IPS-18a (cell line): ENCODE results near the gene TMEM255B.

Source experiments
- H3K27ac ChIP-seq: one replicate; pipeline ENCODE4 v1.5.1; 2013; ENCODE audit warnings: low read length
- H3K27me3 ChIP-seq: one replicate; pipeline ENCODE4 v1.6.1; 2013; ENCODE audit warnings: mild to moderate bottlenecking, low read length; ENCODE audit not compliant: control insufficient read depth, insufficient read depth
- H3K36me3 ChIP-seq: one replicate; pipeline ENCODE4 v1.6.1; 2013; ENCODE audit warnings: low read depth, low read length; ENCODE audit not compliant: control insufficient read depth
- H3K4me1 ChIP-seq: one replicate; pipeline ENCODE4 v1.6.1; 2013; ENCODE audit warnings: low read depth, low read length; ENCODE audit not compliant: control insufficient read depth
- H3K4me3 ChIP-seq: one replicate; pipeline ENCODE4 v1.5.1; 2013; ENCODE audit warnings: low read length
- H3K9ac ChIP-seq: one replicate; pipeline ENCODE4 v1.6.1; 2013; ENCODE audit warnings: mild to moderate bottlenecking, low read length, moderate library complexity
- H3K9me3 ChIP-seq: one replicate; pipeline ENCODE4 v1.6.1; 2013; ENCODE audit warnings: low read depth, low read length; ENCODE audit not compliant: control insufficient read depth

The TMEM255B gene

DNA sequence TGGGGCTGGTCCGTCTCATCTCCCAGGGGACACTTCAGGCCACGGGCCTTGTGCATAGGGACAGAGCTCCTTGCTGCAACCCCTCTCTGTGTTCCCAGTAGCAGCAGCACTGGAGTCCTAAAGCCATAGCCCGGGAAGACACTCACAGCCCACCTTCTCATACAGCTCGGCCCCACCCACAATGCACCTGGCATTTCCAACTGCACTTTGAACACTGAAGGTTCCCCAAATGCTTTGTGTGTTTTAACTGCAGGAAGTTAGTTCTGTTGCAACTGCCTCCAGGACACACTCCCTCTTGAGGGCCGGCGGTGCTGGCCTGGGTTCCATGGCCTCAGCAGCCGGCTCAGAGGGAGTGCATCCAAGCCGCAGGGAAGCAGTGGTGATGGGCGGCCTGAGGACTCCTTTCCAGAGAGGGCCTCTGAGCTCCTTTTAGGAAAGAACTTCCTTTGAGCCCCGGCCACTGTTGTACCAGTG, 22.7 kb upstream of the TMEM255B start:
- Histone ChIP-seq H3K9ac (no peak overlapping the region), H3K4me3 (no peak overlapping the region), H3K27ac (no peak overlapping the region), H3K36me3 (no peaks in the 10 kb centered on the region), H3K4me1 (no peaks in the 10 kb centered on the region), H3K9me3 (no peaks in the 10 kb centered on the region), H3K27me3 (no peaks in the 10 kb centered on the region)

GRCh38 chr13:113737803-113738202, 21.2 kb upstream of the TMEM255B start:
- no peak overlapping the region for H3K9ac ChIP-seq
- no peak overlapping the region for H3K27ac ChIP-seq
- no peaks in the 10 kb centered on the region for H3K27me3 ChIP-seq
- H3K36me3 ChIP-seq: no peaks in the 10 kb centered on the region
- peaks cover 11% of the 10 kb centered on the region for H3K4me1 ChIP-seq
- H3K9me3 ChIP-seq: no peaks in the 10 kb centered on the region
- H3K4me3 ChIP-seq: no peak overlapping the region

DNA sequence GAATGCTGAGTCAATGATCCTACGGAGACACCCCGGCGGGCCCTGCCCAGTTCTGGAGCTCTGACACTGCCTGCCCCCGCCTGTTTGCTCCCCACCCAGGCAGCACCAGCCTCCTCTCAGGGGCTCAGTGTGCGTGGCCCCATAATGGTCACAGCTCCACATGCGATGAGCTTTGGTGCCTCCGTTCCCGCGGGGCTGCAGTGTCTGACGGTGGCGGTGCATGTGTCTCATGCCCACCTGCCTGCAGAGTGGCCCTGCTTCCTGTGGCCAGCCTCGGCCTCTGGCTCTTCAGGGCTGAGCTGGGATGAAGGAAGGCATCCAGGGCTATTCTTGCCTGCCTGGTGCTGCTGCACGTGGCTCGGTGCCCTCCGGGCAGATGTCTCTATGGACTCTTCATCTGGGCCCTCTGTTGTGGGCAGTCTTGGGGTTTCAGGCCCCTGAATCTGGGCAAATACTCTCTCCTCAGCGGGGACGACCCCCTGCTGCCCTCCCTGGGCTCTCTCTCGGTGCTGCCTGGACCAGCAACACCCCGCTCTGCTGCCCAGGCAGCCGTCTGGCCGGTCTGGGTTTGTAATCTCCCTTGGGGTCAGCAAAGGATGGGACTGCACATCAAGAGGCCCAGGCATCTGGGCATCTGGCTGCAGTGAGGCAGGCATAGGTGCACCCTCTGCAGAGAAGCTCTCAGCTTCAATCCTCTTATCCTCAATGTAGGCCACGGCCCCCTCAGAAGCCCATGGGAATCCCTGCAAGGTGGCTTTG, 19.3 kb upstream of the TMEM255B start:
- Histone ChIP-seq H3K27ac (no peak overlapping the region), H3K9ac (no peak overlapping the region), H3K27me3 (no peaks in the 10 kb centered on the region), H3K36me3 (no peaks in the 10 kb centered on the region), H3K9me3 (no peaks in the 10 kb centered on the region), H3K4me3 (no peak overlapping the region), H3K4me1 (peaks cover 11% of the 10 kb centered on the region)

DNA sequence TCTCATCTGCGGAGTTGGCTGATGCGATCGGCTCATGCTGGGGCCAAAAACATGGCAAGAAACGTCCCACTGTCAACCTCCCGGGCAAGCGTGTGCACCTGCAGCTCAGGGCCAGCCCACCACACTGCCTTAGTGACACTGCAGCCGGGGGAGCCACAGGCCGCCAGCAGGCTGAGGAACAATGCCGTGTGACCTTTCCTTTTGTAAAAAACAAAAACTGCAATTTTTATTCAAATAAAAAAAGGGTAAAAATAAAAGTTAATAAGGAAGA, 18.8 kb upstream of the TMEM255B start:
- Histone ChIP-seq H3K27ac (no peak overlapping the region), H3K9ac (no peak overlapping the region), H3K4me3 (no peak overlapping the region), H3K9me3 (no peaks in the 10 kb centered on the region), H3K36me3 (no peaks in the 10 kb centered on the region), H3K27me3 (no peaks in the 10 kb centered on the region), H3K4me1 (peaks cover 11% of the 10 kb centered on the region)

DNA sequence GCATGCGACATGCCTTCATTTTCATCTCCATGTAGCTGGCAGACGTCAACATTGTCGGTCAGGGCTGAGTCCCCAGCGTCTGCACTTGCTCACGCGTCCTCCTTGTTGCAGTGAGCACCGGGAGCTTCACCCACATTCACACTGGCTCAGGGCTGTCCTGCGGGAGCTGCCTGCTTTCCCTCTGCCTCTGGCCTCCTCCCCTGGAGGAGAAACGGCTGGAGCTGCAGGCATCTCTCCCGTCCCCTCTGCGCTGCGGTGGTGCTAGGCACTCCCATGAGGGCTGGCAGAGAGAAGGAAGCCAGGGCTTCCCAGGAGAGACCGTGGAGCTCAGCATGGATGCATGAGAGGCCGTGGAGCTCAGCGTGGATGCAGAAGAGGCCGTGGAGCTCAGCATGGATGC, 18.4 kb upstream of the TMEM255B start:
- Histone ChIP-seq H3K9ac (no peak overlapping the region), H3K27ac (no peak overlapping the region), H3K4me3 (no peak overlapping the region), H3K36me3 (no peaks in the 10 kb centered on the region), H3K4me1 (peaks cover 11% of the 10 kb centered on the region), H3K9me3 (no peaks in the 10 kb centered on the region), H3K27me3 (no peaks in the 10 kb centered on the region)

- no peaks in the 10 kb centered on the region for H3K36me3 ChIP-seq
- no peak overlapping the region for H3K27ac ChIP-seq
- no peaks in the 10 kb centered on the region for H3K9me3 ChIP-seq
- no peaks in the 10 kb centered on the region for H3K27me3 ChIP-seq
- H3K4me1 ChIP-seq: peaks cover 11% of the 10 kb centered on the region
- H3K4me3 ChIP-seq: no peak overlapping the region
- no peak overlapping the region for H3K9ac ChIP-seq
These were observed 17.8 kb upstream of the TMEM255B start for GRCh38 chr13:113741191-113741668.

- no peak overlapping the region for H3K9ac ChIP-seq
- no peaks in the 10 kb centered on the region for H3K27me3 ChIP-seq
- H3K4me3 ChIP-seq: no peak overlapping the region
- peaks cover 11% of the 10 kb centered on the region for H3K4me1 ChIP-seq
- H3K9me3 ChIP-seq: no peaks in the 10 kb centered on the region
- H3K27ac ChIP-seq: no peak overlapping the region
- no peaks in the 10 kb centered on the region for H3K36me3 ChIP-seq
These were observed 17.0 kb upstream of the TMEM255B start for GRCh38 chr13:113742000-113742441.

- Histone ChIP-seq H3K27me3 (no peaks in the 10 kb centered on the region), H3K4me3 (no peak overlapping the region), H3K9ac (no peak overlapping the region), H3K27ac (no peak overlapping the region), H3K9me3 (no peaks in the 10 kb centered on the region), H3K4me1 (peaks cover 11% of the 10 kb centered on the region), H3K36me3 (no peaks in the 10 kb centered on the region)
These were observed 16.4 kb upstream of the TMEM255B start for GRCh38 chr13:113742445-113743120.

DNA sequence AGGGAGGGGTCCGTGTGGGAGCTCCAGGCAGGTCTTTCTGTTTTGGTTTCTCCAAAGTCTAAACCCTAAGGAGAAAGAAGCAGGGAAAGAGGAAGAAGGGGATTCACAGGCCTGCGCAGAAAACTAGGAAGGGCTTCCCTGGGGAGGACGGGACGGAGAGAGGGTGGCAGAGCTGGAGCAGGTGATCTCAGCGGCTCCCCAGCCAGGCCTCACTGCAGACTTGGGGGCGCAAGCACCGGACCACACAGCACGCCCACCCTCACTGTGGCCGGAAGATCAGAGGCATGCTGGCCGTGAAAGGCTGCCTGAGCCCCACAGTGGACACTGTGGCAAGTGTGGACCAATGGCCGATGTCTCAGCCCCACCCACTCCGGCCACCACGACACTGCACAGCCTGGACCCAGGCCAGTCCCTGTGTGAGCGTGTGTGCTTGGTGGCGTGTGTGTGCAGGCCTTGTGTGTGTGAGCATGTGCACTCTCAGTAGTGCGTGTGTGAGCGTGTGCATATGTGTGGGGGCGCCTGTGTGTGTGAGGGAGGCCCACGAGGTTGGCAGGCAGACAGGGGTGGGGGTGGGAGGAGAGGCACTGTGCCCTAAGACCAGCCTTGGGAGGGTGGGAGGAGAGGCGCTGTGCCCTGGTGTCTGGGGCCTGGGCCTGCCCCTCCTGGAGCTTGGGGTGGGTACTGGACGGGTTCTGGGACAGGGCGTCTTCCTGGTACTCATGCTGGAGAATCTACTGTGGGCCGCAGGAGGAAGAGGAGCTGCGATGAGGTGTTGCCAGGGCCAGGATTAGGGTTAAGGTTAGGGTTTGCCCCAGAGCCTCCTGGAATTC, 15.4 kb upstream of the TMEM255B start:
- Histone ChIP-seq H3K27me3 (no peaks in the 10 kb centered on the region), H3K9ac (no peak overlapping the region), H3K4me3 (no peak overlapping the region), H3K36me3 (no peaks in the 10 kb centered on the region), H3K4me1 (peaks cover 11% of the 10 kb centered on the region), H3K27ac (no peak overlapping the region), H3K9me3 (no peaks in the 10 kb centered on the region)

DNA sequence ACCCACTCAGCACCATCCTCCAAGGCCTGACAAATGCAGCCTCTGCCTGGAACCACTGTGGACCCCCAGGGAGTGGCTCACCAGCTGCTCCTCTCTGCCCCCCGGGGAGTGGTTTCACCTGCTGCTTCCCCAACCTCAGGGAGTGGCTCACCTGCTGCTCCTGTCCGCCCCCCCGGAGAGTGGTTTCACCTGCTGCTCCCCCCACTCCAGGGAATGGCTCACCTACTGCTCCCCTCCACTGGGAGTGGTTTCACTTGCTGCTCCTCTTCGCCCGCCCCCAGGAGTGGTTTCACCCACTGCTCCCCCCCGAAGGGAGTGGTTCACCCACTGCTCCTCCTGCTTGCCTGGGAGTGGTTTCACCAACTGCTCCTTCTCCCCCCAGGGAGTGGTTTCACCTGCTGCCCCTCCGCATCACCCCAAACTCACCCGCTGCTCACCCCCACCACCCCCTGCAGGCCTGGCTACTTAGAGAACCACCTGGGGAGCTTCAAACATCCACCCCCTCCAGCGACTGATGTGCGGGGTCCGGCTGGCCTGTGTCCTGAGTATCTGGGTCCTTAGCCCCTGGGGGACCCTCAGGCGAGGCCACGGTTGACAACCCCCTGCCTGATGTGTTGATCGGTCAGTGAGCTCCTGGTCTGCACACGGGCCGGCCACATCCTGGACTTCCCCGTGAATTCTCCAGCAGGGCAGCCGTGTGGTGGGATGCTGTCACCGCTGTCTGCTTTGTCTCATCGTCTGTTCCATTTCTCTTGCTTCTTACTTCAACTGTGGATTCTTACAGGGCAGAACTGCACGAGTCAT, 14.6 kb upstream of the TMEM255B start:
- H3K4me3 ChIP-seq: no peak overlapping the region
- H3K9ac ChIP-seq: no peak overlapping the region
- H3K27me3 ChIP-seq: no peaks in the 10 kb centered on the region
- H3K27ac ChIP-seq: no peak overlapping the region
- no peaks in the 10 kb centered on the region for H3K9me3 ChIP-seq
- H3K4me1 ChIP-seq: peaks cover 11% of the 10 kb centered on the region
- no peaks in the 10 kb centered on the region for H3K36me3 ChIP-seq

DNA sequence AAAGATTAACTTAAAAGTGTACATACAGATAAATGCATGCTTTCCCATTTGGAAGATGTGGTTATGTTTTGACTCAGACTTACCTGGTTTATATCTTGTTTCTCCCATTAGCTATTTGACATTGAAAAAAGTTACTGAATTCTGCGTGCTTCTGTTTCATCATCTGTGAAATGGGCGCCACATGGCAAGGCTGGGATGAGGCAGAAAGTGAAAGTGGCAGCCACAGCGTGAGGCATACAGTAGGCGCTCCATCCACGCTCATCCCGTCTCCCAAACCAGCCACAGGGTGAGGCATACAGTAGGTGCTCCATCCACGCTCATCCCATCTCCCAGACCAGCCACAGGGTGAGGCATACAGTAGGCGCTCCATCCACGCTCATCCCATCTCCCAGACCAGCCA, 14.0 kb upstream of the TMEM255B start:
- Histone ChIP-seq H3K27ac (no peak overlapping the region), H3K9me3 (no peaks in the 10 kb centered on the region), H3K4me3 (no peak overlapping the region), H3K36me3 (no peaks in the 10 kb centered on the region), H3K4me1 (peaks cover 11% of the 10 kb centered on the region), H3K27me3 (no peaks in the 10 kb centered on the region), H3K9ac (no peak overlapping the region)
